NCI-H146 (cell line): ENCODE measurements around the gene CMTM8.

ENCODE experiments used
- DNase-seq: peaks from one replicate; lab custom pipeline; 2025; lab: John Stamatoyannopoulos, UW

CMTM8 gene

GRCh38 chr3:32410367-32411246 lies 172.1 kb downstream of the CMTM8 start:
- DNase-seq: no peak

DNA sequence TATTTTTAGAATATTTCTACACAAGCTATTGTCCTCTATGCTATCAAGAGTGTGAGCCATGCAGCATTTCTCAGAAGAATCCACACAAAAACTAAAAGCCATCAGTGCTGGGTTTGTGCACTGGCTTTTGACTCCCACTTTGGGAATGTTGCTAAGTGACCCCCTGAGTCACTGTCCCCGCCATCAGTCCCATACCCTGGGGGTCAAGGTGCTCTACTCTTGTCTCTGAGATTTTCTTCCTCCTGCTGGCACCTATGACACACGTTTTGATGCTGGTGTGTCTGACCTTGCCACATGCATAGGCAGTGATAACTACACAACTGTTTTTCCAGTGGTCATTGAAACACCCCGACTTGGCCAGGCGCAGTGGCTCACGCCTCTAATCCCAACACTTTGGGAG lies 173.0 kb downstream of the CMTM8 start:
- DNase-seq: no peak

DNA sequence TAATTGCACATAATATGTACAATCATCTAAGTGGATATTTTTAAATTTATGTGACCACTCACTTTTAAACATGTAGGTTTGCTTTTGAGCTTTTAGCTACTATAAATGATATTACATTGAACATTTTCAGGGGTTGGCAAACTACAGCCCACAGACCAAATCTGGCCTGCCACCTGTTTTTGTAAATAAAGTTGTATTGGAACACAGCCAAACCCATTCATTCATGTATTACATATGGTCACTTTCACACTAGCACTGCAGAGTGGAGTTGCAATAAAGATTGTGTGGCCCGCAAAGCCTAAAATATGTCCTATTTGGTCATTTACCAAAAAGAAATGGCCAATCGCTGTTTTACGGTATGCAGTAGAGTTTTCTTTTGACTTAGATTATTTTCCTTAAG lies 174.4 kb downstream of the CMTM8 start:
- DNase-seq: no peak

- no peak for DNase-seq
Observed at GRCh38 chr3:32413845-32414521, 175.5 kb downstream of the CMTM8 start.

DNA sequence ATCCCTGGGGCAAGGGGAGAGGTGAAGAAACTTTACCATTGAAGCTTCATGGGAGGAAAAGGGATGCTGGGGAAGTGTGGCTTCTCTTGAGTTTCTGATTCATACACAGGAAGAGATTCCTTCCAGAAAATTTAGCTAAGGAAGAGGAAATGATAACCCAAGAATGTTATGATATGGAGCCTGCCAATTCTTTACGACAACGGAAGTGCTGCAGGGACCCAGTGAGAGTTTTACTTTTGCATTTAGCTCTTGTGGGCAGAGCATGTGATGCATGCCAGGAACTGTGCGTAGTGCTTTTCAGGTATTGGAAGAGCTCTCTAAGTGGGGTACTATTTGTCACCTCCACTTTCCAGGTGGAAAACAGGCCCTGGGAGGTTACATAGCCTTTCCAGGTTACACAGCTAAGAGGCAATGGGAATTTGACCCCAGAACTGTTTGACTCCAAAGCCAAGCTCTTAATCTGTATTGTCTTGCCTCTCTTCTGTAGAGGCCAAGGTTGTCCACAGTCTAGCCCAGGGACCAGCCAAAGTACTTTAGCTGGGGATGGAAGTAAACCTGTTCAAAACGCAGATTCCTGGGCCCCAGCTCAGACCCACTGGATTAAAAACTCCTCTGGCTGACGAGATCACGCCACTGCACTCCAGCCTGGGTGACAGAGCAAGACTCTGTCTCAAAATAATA lies 176.2 kb downstream of the CMTM8 start:
- DNase-seq: no peak

DNA sequence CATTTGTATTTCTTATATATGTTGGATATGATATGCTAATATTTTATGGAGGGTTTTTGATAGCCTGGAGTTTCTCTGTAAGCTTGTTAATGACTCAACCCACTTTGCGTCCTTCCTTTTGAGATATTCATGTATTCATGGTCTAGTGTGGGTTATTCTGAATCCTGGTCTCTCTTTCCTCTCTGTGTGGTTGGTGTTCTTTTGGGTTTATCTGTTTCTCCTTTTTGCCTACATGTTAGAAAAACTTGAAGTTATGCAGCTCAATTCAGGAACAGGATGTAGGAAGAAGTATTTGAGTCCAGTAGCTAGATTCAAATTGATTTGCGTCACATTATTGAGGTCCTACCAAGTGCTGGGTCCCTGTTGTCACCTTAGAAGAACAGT lies 181.3 kb downstream of the CMTM8 start:
- DNase-seq: no peak
